MCF 10A (cell line): Measurements from ENCODE around the gene ADAP1. TPM values are rescaled to one million over a fixed set of nuclear protein-coding genes. Genes with fewer than 3 reads are reported as not detected.

Source experiments
- BruUV-seq: library from RNA; stranded (reverse); fragments of 400-500 nt; replicated peaks from 2 replicates; lab custom pipeline; 2021; lab: Mats Ljungman, UMichigan
- CTCF ChIA-PET: fragments of 300-600 bp; sonication (Branson Sonifier 250); formaldehyde crosslinking; extraction: SDS; loops from one replicate; lab custom pipeline; 2021; ENCODE audit warnings: antibody characterized with exemption, inconsistent platforms; lab: Yijun Ruan, JAX
- POLR2A ChIA-PET: fragments of 300-600, 350-650 bp; sonication (Branson Sonifier 250); formaldehyde crosslinking; extraction: SDS; loops from one replicate; lab custom pipeline; 2020; ENCODE audit warnings: antibody characterized with exemption, inconsistent platforms; lab: Yijun Ruan, JAX
- DNase-seq: peaks from one replicate; pipeline ENCODE4 v3.0.0-alpha.2; 2018; ENCODE audit not compliant: unreplicated experiment
- H3K27ac Mint-ChIP-seq: one replicate; pipeline ENCODE4 v1.8.0; 2022; ENCODE audit warnings: mild to moderate bottlenecking, low read depth, mixed read lengths; ENCODE audit not compliant: unreplicated experiment
- H3K27me3 Mint-ChIP-seq: one replicate; pipeline ENCODE4 v1.8.0; 2022; ENCODE audit warnings: mixed read lengths; ENCODE audit not compliant: insufficient read depth, unreplicated experiment
- H3K36me3 Mint-ChIP-seq: one replicate; pipeline ENCODE4 v1.8.0; 2022; ENCODE audit warnings: mild to moderate bottlenecking, moderate library complexity, mixed read lengths; ENCODE audit not compliant: insufficient read depth, unreplicated experiment
- H3K4me1 Mint-ChIP-seq: one replicate; pipeline ENCODE4 v1.8.0; 2022; ENCODE audit warnings: mixed read lengths; ENCODE audit not compliant: insufficient read depth, unreplicated experiment
- H3K4me3 Mint-ChIP-seq: one replicate; pipeline ENCODE4 v1.8.0; 2022; ENCODE audit warnings: mild to moderate bottlenecking, moderate library complexity, mixed read lengths; ENCODE audit not compliant: unreplicated experiment
- H3K9me3 Mint-ChIP-seq: one replicate; pipeline ENCODE4 v1.8.0; 2022; ENCODE audit warnings: mixed read lengths; ENCODE audit not compliant: unreplicated experiment
- CTCF ChIP-seq: fragments of 200-600 bp; IDR thresholded peaks from one replicate; pipeline ENCODE4 v1.8.0; 2022; ENCODE audit warnings: antibody characterized with exemption, mild to moderate bottlenecking; ENCODE audit not compliant: unreplicated experiment
- intact Hi-C: fragments of 100-400 bp; cut with micrococcal nuclease; formaldehyde crosslinking; loops from 2 replicates; pipeline ENCODE4 v1.14.1; 2022
- total RNA-seq: library from RNA; stranded (reverse); gene quantifications from 2 replicates; pipeline ENCODE4 v1.2.3, GENCODE V29; 2022

Gene ADAP1
- total RNA-seq, 1 experiment from 2014 or later = 7.0 TPM

- CTCF ChIA-PET = interaction anchor here (0.6 to 1.0 kb wide), 3 partner anchors 19 to 135 kb away, joined by 3 read pairs; no protein-coding TSS in a partner anchor
- Mint-ChIP-seq H3K4me3 (no peak overlapping the region), H3K4me1 (no peaks in the 10 kb centered on the region), H3K9me3 (no peaks in the 10 kb centered on the region), H3K36me3 (no peaks in the 10 kb centered on the region), H3K27me3 (no peaks in the 10 kb centered on the region), H3K27ac (no peak overlapping the region)
- intact Hi-C loops = no loop called here
- POLR2A ChIA-PET = interaction anchor here (1.6 kb wide), 1 partner anchor 14 kb away, joined by 8 read pairs; no protein-coding TSS in a partner anchor
- BruUV-seq = no TSS peak
- TF ChIP-seq CTCF = no peak
- DNase-seq = no peak
These were observed 23.3 kb downstream of the ADAP1 start for GRCh38 chr7:930975-931758.

GRCh38 chr7:929311-929711 lies 25.2 kb downstream of the ADAP1 start:
- no peak for TF ChIP-seq CTCF
- Mint-ChIP-seq H3K27ac (no peak overlapping the region), H3K9me3 (no peaks in the 10 kb centered on the region), H3K27me3 (no peaks in the 10 kb centered on the region), H3K36me3 (no peaks in the 10 kb centered on the region), H3K4me3 (no peak overlapping the region), H3K4me1 (no peaks in the 10 kb centered on the region)
- intact Hi-C loops = no loop called here
- no peak for DNase-seq
- POLR2A ChIA-PET = no interaction called here
- BruUV-seq = no TSS peak
- CTCF ChIA-PET = no interaction called here

GRCh38 chr7:927031-927671 lies 27.3 kb downstream of the ADAP1 start:
- H3K27me3 Mint-ChIP-seq = no peaks in the 10 kb centered on the region
- no peaks in the 10 kb centered on the region for H3K4me1 Mint-ChIP-seq
- no peak for DNase-seq
- ChIA-PET CTCF (no interaction called here), POLR2A (interaction anchor here (1.5 kb wide), 1 partner anchor 18 kb away, joined by 3 read pairs; no protein-coding TSS in a partner anchor)
- H3K9me3 Mint-ChIP-seq = no peaks in the 10 kb centered on the region
- no peak for TF ChIP-seq CTCF
- H3K4me3 Mint-ChIP-seq = no peak overlapping the region
- no TSS peak for BruUV-seq
- no peaks in the 10 kb centered on the region for H3K36me3 Mint-ChIP-seq
- intact Hi-C loops = no loop called here
- H3K27ac Mint-ChIP-seq = no peak overlapping the region
